GM20000 (cell line): ENCODE results near the gene TMEFF1.
"Not testable (repeated sequence)": the region's sequence is repeated elsewhere in the genome, so short reads cannot be mapped to it uniquely, and the experiment has no call there.

Source experiments
- DNase-seq: peaks from one replicate; pipeline ENCODE4 v3.0.0; 2012; ENCODE audit warnings: low spot score
- TF ChIP-seq, protein P1 (sequence below): IDR thresholded peaks from 2 replicates; pipeline ENCODE4 v1.5.1; 2012; ENCODE audit warnings: mild to moderate bottlenecking, control low read depth; ENCODE audit errors: extremely low read depth, missing control alignments

The TMEFF1 gene

DNA sequence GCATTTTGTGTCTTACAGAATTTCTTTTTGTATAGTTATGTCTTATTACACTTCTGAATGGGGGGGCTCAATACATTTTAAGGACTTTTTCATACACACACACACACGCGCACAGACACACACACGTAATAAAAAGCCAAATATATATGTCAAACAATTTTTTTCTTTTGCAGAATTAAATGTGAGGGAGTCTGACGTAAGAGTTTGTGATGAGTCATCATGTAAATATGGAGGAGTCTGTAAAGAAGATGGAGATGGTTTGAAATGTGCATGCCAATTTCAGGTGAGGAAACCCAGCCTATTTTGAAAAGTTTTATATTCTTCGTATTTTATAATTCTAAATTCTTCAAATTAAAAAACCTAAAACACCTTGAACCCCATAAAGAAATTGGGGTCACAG is 25.6 kb downstream of the TMEFF1 start:
- no peak for DNase-seq
- TF ChIP-seq, protein P1, sequence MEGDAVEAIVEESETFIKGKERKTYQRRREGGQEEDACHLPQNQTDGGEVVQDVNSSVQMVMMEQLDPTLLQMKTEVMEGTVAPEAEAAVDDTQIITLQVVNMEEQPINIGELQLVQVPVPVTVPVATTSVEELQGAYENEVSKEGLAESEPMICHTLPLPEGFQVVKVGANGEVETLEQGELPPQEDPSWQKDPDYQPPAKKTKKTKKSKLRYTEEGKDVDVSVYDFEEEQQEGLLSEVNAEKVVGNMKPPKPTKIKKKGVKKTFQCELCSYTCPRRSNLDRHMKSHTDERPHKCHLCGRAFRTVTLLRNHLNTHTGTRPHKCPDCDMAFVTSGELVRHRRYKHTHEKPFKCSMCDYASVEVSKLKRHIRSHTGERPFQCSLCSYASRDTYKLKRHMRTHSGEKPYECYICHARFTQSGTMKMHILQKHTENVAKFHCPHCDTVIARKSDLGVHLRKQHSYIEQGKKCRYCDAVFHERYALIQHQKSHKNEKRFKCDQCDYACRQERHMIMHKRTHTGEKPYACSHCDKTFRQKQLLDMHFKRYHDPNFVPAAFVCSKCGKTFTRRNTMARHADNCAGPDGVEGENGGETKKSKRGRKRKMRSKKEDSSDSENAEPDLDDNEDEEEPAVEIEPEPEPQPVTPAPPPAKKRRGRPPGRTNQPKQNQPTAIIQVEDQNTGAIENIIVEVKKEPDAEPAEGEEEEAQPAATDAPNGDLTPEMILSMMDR: no peak

DNA sequence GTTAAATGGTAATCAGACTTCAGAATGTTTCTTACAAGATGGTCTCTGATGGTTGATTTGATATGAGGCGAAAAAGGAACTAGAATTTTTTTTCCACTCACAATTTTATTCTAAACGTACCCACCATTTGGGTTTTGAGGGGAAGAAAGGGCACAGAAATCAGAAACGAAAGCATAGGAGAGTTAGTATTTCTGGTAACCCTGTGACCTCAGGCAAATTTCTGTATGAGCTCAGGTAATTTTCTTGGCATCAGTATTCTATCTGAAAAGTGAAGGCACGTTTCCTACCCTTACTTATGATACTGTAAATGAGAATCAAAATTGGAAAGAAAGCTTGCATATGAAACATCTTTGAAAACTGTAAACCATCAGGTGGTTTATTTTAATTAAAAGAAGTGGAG is 26.5 kb downstream of the TMEFF1 start:
- TF ChIP-seq, protein P1: no peak
- DNase-seq: no peak

DNA sequence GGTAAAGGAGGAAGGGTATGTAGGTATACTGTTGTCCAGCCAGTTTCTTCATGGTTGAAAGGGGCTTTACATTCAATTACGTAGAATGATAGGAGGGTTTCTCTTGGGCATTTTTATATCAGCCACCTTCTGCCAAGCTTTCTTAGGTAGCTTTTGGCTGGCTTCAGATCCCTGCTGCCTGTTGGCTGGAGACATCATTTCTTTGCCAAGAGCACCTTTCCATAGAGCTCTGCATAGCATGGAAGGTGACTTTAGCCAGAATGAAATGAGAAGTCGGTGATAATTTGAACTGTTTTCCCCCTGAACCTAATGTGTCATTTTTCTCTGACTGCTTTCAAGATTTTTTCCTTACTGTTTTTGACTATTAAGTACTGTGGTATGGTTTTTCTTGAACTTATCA is 26.9 kb downstream of the TMEFF1 start:
- DNase-seq: no peak

DNA sequence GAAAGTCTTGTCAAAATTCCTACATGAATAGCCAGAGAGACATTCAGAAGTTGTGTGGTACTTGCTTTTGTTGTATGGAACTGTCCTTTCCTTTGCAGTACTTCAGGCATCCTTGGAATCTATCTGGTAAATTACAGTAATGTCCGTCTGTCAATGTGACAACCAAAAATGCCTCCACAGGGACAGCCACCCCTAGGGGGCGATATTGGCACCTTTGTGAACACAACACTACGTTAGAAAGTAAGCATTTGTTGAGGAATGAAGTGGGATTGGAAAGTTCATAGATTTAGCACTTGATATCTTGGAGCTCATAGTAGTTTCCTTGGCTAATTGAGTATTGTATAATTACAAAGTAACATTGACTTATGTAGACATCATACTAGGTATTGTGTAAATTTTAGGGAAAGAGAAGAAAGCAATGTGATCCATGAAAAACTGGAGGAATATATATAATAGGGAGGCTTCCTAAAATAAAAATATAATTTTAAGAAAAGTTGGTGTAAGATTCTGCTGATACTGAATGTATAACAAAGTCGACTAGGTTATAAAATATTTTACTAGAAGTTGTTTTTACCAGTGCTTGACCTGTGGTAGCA is 32.7 kb downstream of the TMEFF1 start:
- TF ChIP-seq, protein P1: peak; percentile 70
- DNase-seq: peak; percentile 39

More for the DNA sequence above, 26.9 kb downstream of the TMEFF1 start:
- TF ChIP-seq, protein P1: no peak

DNA sequence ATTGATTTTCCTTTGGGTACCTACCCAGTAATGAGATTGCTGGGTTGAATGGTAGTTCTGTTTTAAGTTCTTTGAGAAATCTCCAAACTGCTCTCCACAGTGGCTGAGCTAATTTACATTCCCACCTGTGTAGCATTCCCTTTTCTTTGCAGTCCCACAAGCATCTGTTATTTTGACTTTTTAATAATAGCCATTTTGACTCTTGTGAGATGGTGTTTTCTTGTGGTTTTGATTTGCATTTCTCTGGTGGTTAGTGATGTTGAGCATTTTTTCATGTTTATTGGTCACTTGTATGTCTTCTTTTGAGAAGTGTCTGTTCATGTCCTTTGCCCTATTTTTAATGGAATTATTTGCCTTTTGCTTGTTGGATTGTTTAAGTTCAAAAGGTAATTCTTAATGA is 34.4 kb downstream of the TMEFF1 start:
- not testable (repeated sequence) for DNase-seq

DNA sequence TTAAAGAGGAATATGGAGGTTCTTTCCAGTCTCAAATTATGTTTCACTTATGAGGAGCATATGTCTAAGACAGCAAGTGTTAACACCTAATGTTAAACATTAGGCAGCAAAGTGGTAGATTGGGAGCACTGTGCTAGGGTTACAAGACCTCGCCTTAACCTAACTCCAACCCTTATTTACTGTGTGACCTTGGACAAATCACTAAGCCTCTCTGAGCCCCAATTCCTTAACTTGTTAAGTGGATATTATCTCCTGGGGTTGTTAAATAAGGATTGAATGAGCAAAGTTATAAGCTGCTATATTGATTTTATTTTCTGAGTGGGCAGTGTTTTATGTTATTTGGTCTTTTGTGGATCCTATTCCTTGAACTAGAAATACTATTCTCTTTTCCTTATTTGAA is 38.3 kb downstream of the TMEFF1 start:
- TF ChIP-seq, protein P1: no peak

DNA sequence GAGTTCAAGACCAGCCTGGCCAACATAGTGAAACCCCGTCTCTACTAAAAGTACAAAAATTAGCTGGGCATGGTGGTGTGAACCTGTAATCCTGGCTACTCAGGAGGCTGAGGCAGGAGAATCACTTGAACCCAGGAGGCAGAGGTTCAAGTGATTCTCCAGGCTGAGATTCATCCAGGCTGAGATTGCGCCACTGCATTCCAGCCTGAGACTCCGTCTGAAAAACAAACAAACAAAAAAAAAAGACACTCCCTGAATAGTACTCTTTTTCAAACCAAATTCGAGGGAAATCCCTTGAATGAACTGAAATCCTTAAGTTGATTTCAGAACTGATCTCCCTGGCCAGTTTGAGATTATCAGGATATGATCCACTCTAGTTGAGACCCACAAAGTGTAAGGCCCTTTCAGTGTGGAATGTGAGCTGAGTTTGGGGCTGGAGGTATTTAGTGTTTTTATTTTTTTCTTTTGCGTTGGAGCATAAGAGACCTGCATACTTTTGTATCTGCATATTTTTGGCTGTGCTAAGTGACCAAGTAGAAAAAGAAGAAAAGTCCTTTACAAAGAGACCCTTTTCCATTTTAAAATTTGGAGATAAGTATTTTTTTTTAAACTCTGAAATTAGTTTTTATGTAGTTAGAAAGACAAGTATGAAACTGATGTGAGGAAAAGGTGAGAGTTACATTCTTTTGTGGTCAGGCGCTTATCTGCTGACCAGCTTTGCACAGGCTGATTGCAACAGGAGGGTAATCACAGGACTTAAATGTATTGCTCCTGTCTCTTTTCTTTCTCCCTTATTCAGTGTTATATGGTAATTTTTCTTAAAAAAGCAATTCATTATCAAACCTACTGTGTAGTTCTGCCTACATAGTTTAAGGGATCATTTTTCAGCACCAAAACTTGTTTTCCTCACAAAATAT is 42.9 kb downstream of the TMEFF1 start:
- no peak for DNase-seq
- TF ChIP-seq, protein P1: no peak

More for the DNA sequence above, 38.3 kb downstream of the TMEFF1 start:
- DNase-seq: no peak

DNA sequence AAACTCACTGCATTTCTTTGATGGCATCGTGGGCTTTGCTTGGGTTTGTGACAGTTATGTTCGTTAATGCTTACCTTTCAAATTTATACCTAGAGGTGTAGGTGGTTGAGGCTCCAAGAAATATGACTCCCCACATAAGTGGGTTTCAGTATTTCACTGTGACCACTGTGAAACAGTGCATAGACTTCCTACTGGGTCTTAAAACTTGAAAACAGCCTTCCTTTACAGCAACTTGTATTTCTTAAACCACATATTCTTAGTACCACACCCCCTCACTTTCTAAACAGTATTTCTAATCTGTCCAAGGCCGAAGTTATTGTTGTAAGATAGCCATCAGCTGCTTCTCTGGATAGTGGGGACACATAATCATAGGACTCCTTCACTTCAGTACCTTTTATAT is 48.3 kb downstream of the TMEFF1 start:
- no peak for DNase-seq
- TF ChIP-seq, protein P1: no peak
